Thymus (tissue), 11 donors: Measurements from ENCODE around the gene CYS1. TPM values are rescaled to one million over a fixed set of nuclear protein-coding genes. Genes with fewer than 3 reads are reported as not detected.

ENCODE experiments used
- DNase-seq, 9 donors: peaks; one replicate each; pipeline ENCODE4 v3.0.0-alpha.2; 2013; ENCODE audit warnings: low spot score in 9 of 9, low read depth in 6 of 9, missing footprints in 1 of 9
- H3K27ac ChIP-seq, 2 donors: one replicate each; pipeline ENCODE4 v1.5.1; 2013; ENCODE audit warnings: control low read depth in 1 of 2, low read depth in 1 of 2, low read length in 1 of 2, mild to moderate bottlenecking in 1 of 2, moderate library complexity in 1 of 2
- H3K27me3 ChIP-seq, 2 donors: one replicate each; pipeline ENCODE4 v1.5.1; 2013; ENCODE audit warnings: low read length in 1 of 2; ENCODE audit not compliant: control insufficient read depth in 2 of 2, insufficient read depth in 1 of 2
- H3K36me3 ChIP-seq, 2 donors: one replicate each; pipeline ENCODE4 v1.5.1; 2013; ENCODE audit warnings: low read length in 1 of 2, mild to moderate bottlenecking in 1 of 2, moderate library complexity in 1 of 2; ENCODE audit not compliant: control insufficient read depth in 2 of 2, insufficient read depth in 2 of 2
- H3K4me1 ChIP-seq, 2 donors: one replicate each; pipeline ENCODE4 v1.5.1; 2013; ENCODE audit warnings: low read length in 2 of 2; ENCODE audit not compliant: control insufficient read depth in 2 of 2, insufficient read depth in 2 of 2
- H3K4me3 ChIP-seq, 2 donors: one replicate each; pipeline ENCODE4 v1.5.1; 2013; ENCODE audit warnings: low read length in 2 of 2, control low read depth in 1 of 2, mild to moderate bottlenecking in 1 of 2
- H3K9me3 ChIP-seq, 2 donors: one replicate each; pipeline ENCODE4 v1.5.1; 2013; ENCODE audit warnings: low read length in 1 of 2, mild to moderate bottlenecking in 1 of 2; ENCODE audit not compliant: control insufficient read depth in 2 of 2, insufficient read depth in 1 of 2
- WGBS: extraction: QIAGEN DNeasy Blood & Tissue Kit; methylation state at CpG from one replicate; pipeline ENCODE4 v1.1.7; 2013; 5-methylcytosine and 5-hydroxymethylcytosine counted together
- polyA plus RNA-seq: library from polyadenylated mRNA; stranded (reverse); fragments of 200-250 nt; gene quantifications from one replicate; pipeline ENCODE4 v1.2.3, GENCODE V29; 2013
- total RNA-seq: library from RNA; stranded (reverse); fragments of 120-200 nt; gene quantifications from one replicate; pipeline ENCODE4 v1.2.4, GENCODE V29; 2013
- donor health status: healthy.

CYS1 gene
- total and polyA plus RNA-seq, 2 donors: 0.19 to 0.30 TPM

- Histone ChIP-seq H3K4me3 (no peak overlapping the region), H3K27ac (no peak overlapping the region), H3K4me1 (peaks cover 0 to 6% of the 10 kb centered on the region in 2 donors), H3K9me3 (no peaks in the 10 kb centered on the region), H3K27me3 (peaks cover 74 to 95% of the 10 kb centered on the region in 2 donors), H3K36me3 (no peaks in the 10 kb centered on the region)
- DNase-seq: no peak
- 36% methylated on average over 12 of the region's 12 CpGs for WGBS
Observed at GRCh38 chr2:10078704-10079265, 1.4 kb downstream of the CYS1 start.

GRCh38 chr2:10078001-10078400 is 2.2 kb downstream of the CYS1 start:
- no peak for DNase-seq
- 92% methylated on average over 7 of the region's 7 CpGs for WGBS
- H3K4me1 ChIP-seq: peaks cover 0 to 6% of the 10 kb centered on the region in 2 donors
- no peak overlapping the region for H3K4me3 ChIP-seq
- H3K27ac ChIP-seq: no peak overlapping the region
- H3K9me3 ChIP-seq: peaks cover 0 to 1% of the 10 kb centered on the region in 2 donors
- no peaks in the 10 kb centered on the region for H3K36me3 ChIP-seq
- H3K27me3 ChIP-seq: peaks cover 72 to 95% of the 10 kb centered on the region in 2 donors

GRCh38 chr2:10076988-10077527 is 3.2 kb downstream of the CYS1 start:
- no peak overlapping the region for H3K4me3 ChIP-seq
- H3K9me3 ChIP-seq: peaks cover 0 to 5% of the 10 kb centered on the region in 2 donors
- no peak overlapping the region for H3K27ac ChIP-seq
- peaks cover 0 to 6% of the 10 kb centered on the region in 2 donors for H3K4me1 ChIP-seq
- peaks cover 63 to 89% of the 10 kb centered on the region in 2 donors for H3K27me3 ChIP-seq
- H3K36me3 ChIP-seq: no peaks in the 10 kb centered on the region
- WGBS: 84% methylated on average over 5 of the region's 5 CpGs
- no peak for DNase-seq

GRCh38 chr2:10076511-10076910 is 3.7 kb downstream of the CYS1 start:
- H3K4me3 ChIP-seq: no peak overlapping the region
- no peak overlapping the region for H3K27ac ChIP-seq
- no peak for DNase-seq
- H3K27me3 ChIP-seq: peaks cover 62 to 85% of the 10 kb centered on the region in 2 donors
- H3K9me3 ChIP-seq: peaks cover 0 to 5% of the 10 kb centered on the region in 2 donors
- peaks cover 0 to 6% of the 10 kb centered on the region in 2 donors for H3K4me1 ChIP-seq
- H3K36me3 ChIP-seq: no peaks in the 10 kb centered on the region
- WGBS: 85% methylated on average over 13 of the region's 13 CpGs

- DNase-seq: no peak
Observed at GRCh38 chr2:10075571-10076209, 4.5 kb downstream of the CYS1 start.

GRCh38 chr2:10075101-10075500 is 5.1 kb downstream of the CYS1 start:
- Histone ChIP-seq H3K4me1 (no peaks in the 10 kb centered on the region), H3K4me3 (no peak overlapping the region), H3K27ac (no peak overlapping the region), H3K36me3 (no peaks in the 10 kb centered on the region), H3K9me3 (peaks cover 0 to 5% of the 10 kb centered on the region in 2 donors), H3K27me3 (peaks cover 51 to 79% of the 10 kb centered on the region in 2 donors)
- no peak for DNase-seq
- 84% methylated on average over 13 of the region's 13 CpGs for WGBS

More at GRCh38 chr2:10075571-10076209, 4.5 kb downstream of the CYS1 start:
- no peaks in the 10 kb centered on the region for H3K36me3 ChIP-seq
- no peak overlapping the region for H3K27ac ChIP-seq
- 74% methylated on average over 9 of the region's 9 CpGs for WGBS
- peaks cover 55 to 82% of the 10 kb centered on the region in 2 donors for H3K27me3 ChIP-seq
- peaks cover 0 to 5% of the 10 kb centered on the region in 2 donors for H3K9me3 ChIP-seq
- H3K4me3 ChIP-seq: no peak overlapping the region
- peaks cover 0 to 3% of the 10 kb centered on the region in 2 donors for H3K4me1 ChIP-seq

- 65% methylated on average over 8 of the region's 8 CpGs for WGBS
- H3K27me3 ChIP-seq: peaks cover 39 to 69% of the 10 kb centered on the region in 2 donors
Observed at GRCh38 chr2:10073706-10074105, 6.5 kb downstream of the CYS1 start.

GRCh38 chr2:10072656-10073480 is 7.3 kb downstream of the CYS1 start:
- H3K27ac ChIP-seq: no peak overlapping the region
- peaks cover 0 to 5% of the 10 kb centered on the region in 2 donors for H3K9me3 ChIP-seq
- H3K4me1 ChIP-seq: no peaks in the 10 kb centered on the region
- peaks cover 30 to 61% of the 10 kb centered on the region in 2 donors for H3K27me3 ChIP-seq
- H3K36me3 ChIP-seq: no peaks in the 10 kb centered on the region
- 40% methylated on average over 20 of the region's 20 CpGs for WGBS
- DNase-seq: peak; percentile 56 to 87 (median 70)
- H3K4me3 ChIP-seq: no peak overlapping the region

More at GRCh38 chr2:10073706-10074105, 6.5 kb downstream of the CYS1 start:
- Histone ChIP-seq H3K4me3 (no peak overlapping the region), H3K36me3 (no peaks in the 10 kb centered on the region), H3K27ac (no peak overlapping the region), H3K9me3 (peaks cover 0 to 5% of the 10 kb centered on the region in 2 donors), H3K4me1 (no peaks in the 10 kb centered on the region)
- DNase-seq: no peak
